A673 (cell line): ENCODE data around the gene APEH.

Source experiments
- EZH2 ChIP-seq: fragments of 200-600 bp; sonication (generic); IDR thresholded peaks from 2 replicates; pipeline ENCODE4 v1.6.1; 2017; ENCODE audit warnings: borderline replicate concordance, low read depth, mild to moderate bottlenecking, mixed read lengths, antibody characterized with exemption, low read length; ENCODE audit not compliant: poor library complexity, severe bottlenecking
- TF ChIP-seq, protein P1 (sequence below): fragments of 300-800, 200-600 bp; sonication (generic); conservative IDR thresholded peaks from 2 replicates; pipeline ENCODE4 v1.5.1; 2017; ENCODE audit warnings: low read depth, mild to moderate bottlenecking, antibody characterized with exemption, low read length, moderate library complexity, mixed read lengths

- TF ChIP-seq, protein P1, sequence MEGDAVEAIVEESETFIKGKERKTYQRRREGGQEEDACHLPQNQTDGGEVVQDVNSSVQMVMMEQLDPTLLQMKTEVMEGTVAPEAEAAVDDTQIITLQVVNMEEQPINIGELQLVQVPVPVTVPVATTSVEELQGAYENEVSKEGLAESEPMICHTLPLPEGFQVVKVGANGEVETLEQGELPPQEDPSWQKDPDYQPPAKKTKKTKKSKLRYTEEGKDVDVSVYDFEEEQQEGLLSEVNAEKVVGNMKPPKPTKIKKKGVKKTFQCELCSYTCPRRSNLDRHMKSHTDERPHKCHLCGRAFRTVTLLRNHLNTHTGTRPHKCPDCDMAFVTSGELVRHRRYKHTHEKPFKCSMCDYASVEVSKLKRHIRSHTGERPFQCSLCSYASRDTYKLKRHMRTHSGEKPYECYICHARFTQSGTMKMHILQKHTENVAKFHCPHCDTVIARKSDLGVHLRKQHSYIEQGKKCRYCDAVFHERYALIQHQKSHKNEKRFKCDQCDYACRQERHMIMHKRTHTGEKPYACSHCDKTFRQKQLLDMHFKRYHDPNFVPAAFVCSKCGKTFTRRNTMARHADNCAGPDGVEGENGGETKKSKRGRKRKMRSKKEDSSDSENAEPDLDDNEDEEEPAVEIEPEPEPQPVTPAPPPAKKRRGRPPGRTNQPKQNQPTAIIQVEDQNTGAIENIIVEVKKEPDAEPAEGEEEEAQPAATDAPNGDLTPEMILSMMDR: no peak
- no peak for TF ChIP-seq EZH2
These were observed 49.1 kb downstream of the APEH start for GRCh38 chr3:49723296-49723627.
